K562 (cell line): ENCODE measurements around the gene SETDB1. TPM values are rescaled to one million over a fixed set of nuclear protein-coding genes. Genes with fewer than 3 reads are reported as not detected.
A peak's percentile ranks its signal among the peaks of the same experiment; 100 is the strongest.

Source experiments
- CAMTA2 ChIP-seq: fragments of 250-450 bp; sonication (Bioruptor Pico); conservative IDR thresholded peaks from 2 replicates; pipeline ENCODE4 v1.5.1; 2022
- EP300 ChIP-seq: IDR thresholded peaks from 2 replicates; pipeline ENCODE4 v1.6.1; 2012; ENCODE audit warnings: low read length, improper control_type of control experiment
- IFI16 ChIP-seq: fragments of 250-450 bp; sonication (Bioruptor Pico); IDR thresholded peaks from 2 replicates; pipeline ENCODE4 v2.1.2; 2022; ENCODE audit warnings: mild to moderate bottlenecking, inconsistent platforms
- MECOM ChIP-seq: fragments of 250-450 bp; sonication (Bioruptor Pico); IDR thresholded peaks from 2 replicates; pipeline ENCODE4 v1.8.0; 2022; ENCODE audit warnings: inconsistent platforms
- OTX1 ChIP-seq: fragments of 450-650 bp; formaldehyde crosslinking; IDR thresholded peaks from 2 replicates; pipeline ENCODE4 v1.4.0; 2022; ENCODE audit warnings: mild to moderate bottlenecking
- PRPF4 ChIP-seq: fragments of 200-400 bp; formaldehyde crosslinking; IDR thresholded peaks from one replicate; pipeline ENCODE4 v1.6.1; 2017; ENCODE audit warnings: low read length, low read depth, mild to moderate bottlenecking; ENCODE audit not compliant: insufficient read depth, poor library complexity, severe bottlenecking
- SIN3B ChIP-seq: fragments of 450-650 bp; IDR thresholded peaks from 2 replicates; pipeline ENCODE4 v1.6.1; 2017; ENCODE audit warnings: low read depth, mild to moderate bottlenecking, moderate library complexity
- ZBTB40 ChIP-seq, 2 experiments: fragments of 450-650 bp in 1 of 2; sonication (generic) in 1 of 2; formaldehyde crosslinking in 1 of 2; IDR thresholded peaks; 2 replicates each; pipeline versions ENCODE4 v1.7.1 to v1.9.0; 2016 to 2022; ENCODE audit warnings: inconsistent platforms in 1 of 2, mild to moderate bottlenecking in 1 of 2, missing genetic modification reagents in 1 of 2
- ZC3H11A ChIP-seq: IDR thresholded peaks from 2 replicates; pipeline ENCODE4 v1.6.1; 2012; ENCODE audit warnings: low read depth, low read length, improper control_type of control experiment
- ZFPM2 ChIP-seq: fragments of 250-450 bp; sonication (Bioruptor Pico); IDR thresholded peaks from 2 replicates; pipeline ENCODE4 v1.5.1; 2022; ENCODE audit warnings: mild to moderate bottlenecking
- ZNF408 ChIP-seq: fragments of 250-450 bp; sonication (Bioruptor Pico); IDR thresholded peaks from 2 replicates; pipeline ENCODE4 v1.4.0; 2020; ENCODE audit warnings: low read depth, mild to moderate bottlenecking, moderate library complexity
- ZNF609 ChIP-seq: sonication (generic); formaldehyde crosslinking; IDR thresholded peaks from 2 replicates; pipeline ENCODE4 v1.8.1; 2023; ENCODE audit warnings: missing genetic modification reagents, mild to moderate bottlenecking, borderline replicate concordance
- ZSCAN29 ChIP-seq: fragments of 450-650 bp; IDR thresholded peaks from 2 replicates; pipeline ENCODE4 v1.6.1; 2017
- polyA plus RNA-seq, 8 experiments: library from polyadenylated mRNA; depleted of rRNA in 4 of 8; stranded (reverse) in 5 of 8; unstranded in 3 of 8; fragments of >200 nt; fragmentation: Nextera tagmentation in 2 of 8; fragmentation: Illumina TruSeq in 1 of 8; extraction: Ambion mirVana in 2 of 8; extraction: Trizol in 1 of 8; gene quantifications; 2 replicates each; pipeline versions ENCODE4 v1.2.1 to v1.2.3, GENCODE V29; 2011 to 2014; ENCODE audit warnings: inconsistent platforms in 1 of 8, missing spikeins in 1 of 8
- total RNA-seq, 7 experiments: library from RNA; depleted of rRNA in 6 of 7; stranded (reverse); fragments of >200 nt in 6 of 7; fragmentation: Illumina TruSeq in 2 of 7; extraction: Trizol in 2 of 7; gene quantifications; 2 replicates each; pipeline versions ENCODE4 v1.2.1 to v1.2.3, GENCODE V29; 2011 to 2021; ENCODE audit warnings: low replicate concordance in 1 of 7
- TF ChIP-seq, protein P1 (sequence below): sonication (generic); formaldehyde crosslinking; IDR thresholded peaks from 2 replicates; pipeline ENCODE4 v1.9.0; 2022; ENCODE audit warnings: mild to moderate bottlenecking, missing genetic modification reagents

SETDB1 gene
- total and polyA plus RNA-seq, 9 of the 15 experiments (the other 6 are each of a cell fraction or from before 2014, with no cell fraction given), result 21.5 to 64.4 (median 42.0) TPM

- TF ChIP-seq ZBTB40 (IDR thresholded peaks at IDR 0.05), result peak; percentile 97
- no peak for TF ChIP-seq ZBTB40 (CRISPR knock-in tag; IDR thresholded peaks at IDR 0.05)
- no peak for TF ChIP-seq ZSCAN29
- no peak for TF ChIP-seq ZNF408 (CRISPR knock-in tag)
- TF ChIP-seq OTX1 (CRISPR knock-in tag), result peak; percentile 85; the same call in 1 of the 2 replicates
- TF ChIP-seq CAMTA2 (CRISPR knock-in tag), result no peak
- no peak for TF ChIP-seq ZFPM2
- no peak for TF ChIP-seq IFI16
- TF ChIP-seq SIN3B, result peak; percentile 63
- TF ChIP-seq ZNF609, result no peak
- TF ChIP-seq ZC3H11A, result 0 out of 2 replicates have a peak, but pooled peaks have one; percentile 40
- TF ChIP-seq EP300, result peak; percentile 67
- TF ChIP-seq, protein P1, sequence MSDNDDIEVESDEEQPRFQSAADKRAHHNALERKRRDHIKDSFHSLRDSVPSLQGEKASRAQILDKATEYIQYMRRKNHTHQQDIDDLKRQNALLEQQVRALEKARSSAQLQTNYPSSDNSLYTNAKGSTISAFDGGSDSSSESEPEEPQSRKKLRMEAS (CRISPR knock-in tag), result peak; percentile 65
- no peak for TF ChIP-seq PRPF4
- TF ChIP-seq MECOM (CRISPR knock-in tag), result no peak
These were observed at the start of gene SETDB1 (continued) for GRCh38 chr1:150926097-150926741.
